Measurements from ENCODE around the gene RAD18. TPM values are rescaled to one million over a fixed set of nuclear protein-coding genes. Genes with fewer than 3 reads are reported as not detected.

The RAD18 gene
- total RNA-seq, 1 experiment from 2014 or later = 42.5 TPM

- Histone ChIP-seq H3K9me3 (ENCODE audit: low read depth, low read length, poor library complexity, severe bottlenecking) (no peaks in the 10 kb centered on the region), H3K4me3 (ENCODE audit: low read depth, low read length, poor library complexity, severe bottlenecking) (no peak overlapping the region), H3K27ac (ENCODE audit: low read depth, low read length, poor library complexity, severe bottlenecking) (no peak overlapping the region), H3K27me3 (replicated peaks; ENCODE audit: insufficient read depth, low read depth, low read length, poor library complexity) (no peaks in the 10 kb centered on the region), H3K4me1 (ENCODE audit: insufficient read depth, low read length, poor library complexity, severe bottlenecking) (no peaks in the 10 kb centered on the region), H3K36me3 (ENCODE audit: insufficient read depth, low read length, poor library complexity, severe bottlenecking) (no peaks in the 10 kb centered on the region)
- TF ChIP-seq EZH2 (IDR thresholded peaks at IDR 0.05; ENCODE audit: borderline replicate concordance, low read depth, low read length, poor library complexity, severe bottlenecking) (no peak), CTCF (conservative IDR thresholded peaks at IDR 0.05; ENCODE audit: low read depth, low read length) (no peak)
- DNase-seq (ENCODE audit: low spot score) = no peak
- ChIA-PET CTCF (no interaction called here), POLR2A (ENCODE audit: low non-redundant PET) (no interaction called here)
- no TSS peak for BruUV-seq (replicated peaks)
- intact Hi-C loops (cut with micrococcal nuclease; ENCODE audit: unreplicated experiment) = no loop called here
Measured at GRCh38 chr3:8856071-8856470, 107.2 kb downstream of the RAD18 start.

GRCh38 chr3:8854656-8855055 is 108.6 kb downstream of the RAD18 start:
- no peak overlapping the region for H3K27ac ChIP-seq (ENCODE audit: low read depth, low read length, poor library complexity, severe bottlenecking)
- BruUV-seq (replicated peaks) = no TSS peak
- H3K4me1 ChIP-seq (ENCODE audit: insufficient read depth, low read length, poor library complexity, severe bottlenecking) = no peaks in the 10 kb centered on the region
- no peak for TF ChIP-seq CTCF (conservative IDR thresholded peaks at IDR 0.05; ENCODE audit: low read depth, low read length)
- TF ChIP-seq EZH2 (IDR thresholded peaks at IDR 0.05; ENCODE audit: borderline replicate concordance, low read depth, low read length, poor library complexity, severe bottlenecking) = no peak
- ChIA-PET POLR2A (ENCODE audit: low non-redundant PET) (no interaction called here), CTCF (no interaction called here)
- no peaks in the 10 kb centered on the region for H3K36me3 ChIP-seq (ENCODE audit: insufficient read depth, low read length, poor library complexity, severe bottlenecking)
- H3K27me3 ChIP-seq (replicated peaks; ENCODE audit: insufficient read depth, low read depth, low read length, poor library complexity) = no peaks in the 10 kb centered on the region
- no peak for DNase-seq (ENCODE audit: low spot score)
- H3K4me3 ChIP-seq (ENCODE audit: low read depth, low read length, poor library complexity, severe bottlenecking) = no peak overlapping the region
- H3K9me3 ChIP-seq (ENCODE audit: low read depth, low read length, poor library complexity, severe bottlenecking) = no peaks in the 10 kb centered on the region
- intact Hi-C loops (cut with micrococcal nuclease; ENCODE audit: unreplicated experiment) = no loop called here

- Histone ChIP-seq H3K27ac (ENCODE audit: low read depth, low read length, poor library complexity, severe bottlenecking) (no peak overlapping the region), H3K9me3 (ENCODE audit: low read depth, low read length, poor library complexity, severe bottlenecking) (no peaks in the 10 kb centered on the region), H3K4me3 (ENCODE audit: low read depth, low read length, poor library complexity, severe bottlenecking) (no peak overlapping the region), H3K27me3 (replicated peaks; ENCODE audit: insufficient read depth, low read depth, low read length, poor library complexity) (no peaks in the 10 kb centered on the region), H3K4me1 (ENCODE audit: insufficient read depth, low read length, poor library complexity, severe bottlenecking) (no peaks in the 10 kb centered on the region), H3K36me3 (ENCODE audit: insufficient read depth, low read length, poor library complexity, severe bottlenecking) (no peaks in the 10 kb centered on the region)
- CTCF ChIA-PET = no interaction called here
- no TSS peak for BruUV-seq (replicated peaks)
- TF ChIP-seq EZH2 (IDR thresholded peaks at IDR 0.05; ENCODE audit: borderline replicate concordance, low read depth, low read length, poor library complexity, severe bottlenecking) (no peak), CTCF (conservative IDR thresholded peaks at IDR 0.05; ENCODE audit: low read depth, low read length) (no peak)
- intact Hi-C loops (cut with micrococcal nuclease; ENCODE audit: unreplicated experiment) = no loop called here
- POLR2A ChIA-PET (ENCODE audit: low non-redundant PET) = no interaction called here
- no peak for DNase-seq (ENCODE audit: low spot score)
Measured at GRCh38 chr3:8853081-8853480, 110.2 kb downstream of the RAD18 start.
